Breast epithelium (tissue), 4 donors: Measurements from ENCODE around the gene STOML1. TPM values are rescaled to one million over a fixed set of nuclear protein-coding genes. Genes with fewer than 3 reads are reported as not detected.

Experiments
- DNase-seq, 2 donors: peaks; one replicate each; pipeline ENCODE4 v3.0.0-alpha.2; 2019; ENCODE audit warnings: low spot score in 2 of 2
- H3K27ac ChIP-seq, 2 donors: fragments of 200-600 bp; sonication (generic) in 1 of 2; one replicate each; pipeline ENCODE4 v1.5.1; 2016 to 2019; ENCODE audit warnings: mild to moderate bottlenecking in 1 of 2
- H3K27me3 ChIP-seq, 2 donors: fragments of 200-600 bp; sonication (generic) in 1 of 2; one replicate each; pipeline versions ENCODE4 v1.5.1 to v1.6.0; 2017 to 2019; ENCODE audit warnings: control low read depth in 1 of 2, mild to moderate bottlenecking in 1 of 2
- H3K36me3 ChIP-seq: fragments of 200-600 bp; one replicate; pipeline ENCODE4 v1.5.1; 2019
- H3K4me1 ChIP-seq, 2 donors: fragments of 200-600 bp; sonication (generic); one replicate each; pipeline ENCODE4 v1.5.1; 2016 to 2019; ENCODE audit warnings: control low read depth in 1 of 2
- H3K4me3 ChIP-seq, 3 donors: fragments of 200-600 bp; sonication (generic); 1 replicate in 2 of 3; 2 replicates in 1 of 3; pipeline ENCODE4 v1.5.1; 2016 to 2019; ENCODE audit warnings: mild to moderate bottlenecking in 3 of 3, moderate library complexity in 2 of 3
- H3K9me3 ChIP-seq, 2 donors: fragments of 200-600 bp; sonication (generic) in 1 of 2; one replicate each; pipeline ENCODE4 v1.5.1; 2016 to 2019; ENCODE audit warnings: control low read depth in 1 of 2
- POLR2A ChIP-seq: fragments of 450-650 bp; IDR thresholded peaks from one replicate; pipeline ENCODE4 v1.6.1; 2016; ENCODE audit warnings: antibody characterized with exemption, mild to moderate bottlenecking, moderate library complexity
- POLR2AphosphoS5 ChIP-seq, 3 donors: sonication (generic); formaldehyde crosslinking; IDR thresholded peaks; one replicate each; pipeline ENCODE4 v1.6.1; 2017; ENCODE audit warnings: antibody characterized with exemption in 3 of 3
- intact Hi-C: fragments of 100-400 bp; cut with DNase I; formaldehyde crosslinking; loops from one replicate; pipeline ENCODE4 v1.15.1; 2023; ENCODE audit warnings: low total_unique reads
- total RNA-seq, 3 donors: library from RNA; depleted of rRNA; stranded (reverse); fragments of >200 nt; gene quantifications; one replicate each; pipeline ENCODE4 v1.1.0, GENCODE V29; 2016
- TF ChIP-seq, protein P1 (sequence below), 3 donors: fragments of 450-650 bp; IDR thresholded peaks; one replicate each; pipeline ENCODE4 v1.5.1; 2016 to 2017; ENCODE audit warnings: antibody characterized with exemption in 3 of 3, mild to moderate bottlenecking in 3 of 3, moderate library complexity in 3 of 3

The STOML1 gene
- total RNA-seq, 3 donors from 2014 or later: 8.5 to 10.7 (median 9.7) TPM

DNA sequence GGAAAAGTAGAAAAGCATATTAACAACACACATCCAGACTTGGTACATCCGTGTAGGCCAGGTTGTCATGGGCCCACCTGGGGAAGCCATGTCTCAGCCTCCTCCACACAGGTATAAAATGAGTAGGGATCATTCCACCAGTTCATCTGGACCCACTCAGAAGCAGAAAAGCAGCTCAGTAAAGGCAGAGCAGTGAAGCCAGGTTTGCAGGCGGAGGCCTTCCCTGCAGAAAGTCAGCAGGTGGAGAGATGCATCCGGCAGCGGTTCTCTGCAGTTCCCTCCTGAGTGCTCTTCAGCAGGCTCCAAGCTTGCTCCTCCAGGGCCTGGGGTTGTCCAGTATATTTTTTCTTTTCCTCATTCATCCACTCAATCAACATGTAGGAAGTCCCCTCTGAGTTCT is 43.7 kb downstream of the STOML1 start:
- no peak for DNase-seq
- H3K27ac ChIP-seq: no peak overlapping the region

DNA sequence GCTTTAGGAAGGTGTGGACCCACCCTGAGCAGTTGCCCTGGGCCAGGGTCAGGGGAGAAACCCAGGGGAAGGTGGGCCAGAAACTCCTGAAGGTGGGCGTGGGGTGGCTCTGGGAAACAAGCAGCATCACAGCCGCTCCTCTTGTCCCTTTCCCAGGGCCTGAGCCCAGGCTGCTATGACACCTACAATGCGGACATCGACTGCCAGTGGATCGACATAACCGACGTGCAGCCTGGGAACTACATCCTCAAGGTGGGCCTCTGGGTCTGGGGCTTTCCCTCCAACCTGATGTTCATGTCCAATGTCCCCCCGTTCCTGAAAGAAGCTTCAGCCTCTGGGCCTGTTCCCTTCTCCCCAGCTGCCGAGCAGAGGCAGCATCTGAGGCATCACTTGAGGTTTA is 44.4 kb downstream of the STOML1 start:
- Histone ChIP-seq H3K4me1 (peaks cover 7 to 12% of the 10 kb centered on the region in 2 donors), H3K4me3 (no peak overlapping the region), H3K9me3 (no peaks in the 10 kb centered on the region), H3K27ac (no peak overlapping the region), H3K36me3 (no peaks in the 10 kb centered on the region), H3K27me3 (no peaks in the 10 kb centered on the region)
- TF ChIP-seq, protein P1, sequence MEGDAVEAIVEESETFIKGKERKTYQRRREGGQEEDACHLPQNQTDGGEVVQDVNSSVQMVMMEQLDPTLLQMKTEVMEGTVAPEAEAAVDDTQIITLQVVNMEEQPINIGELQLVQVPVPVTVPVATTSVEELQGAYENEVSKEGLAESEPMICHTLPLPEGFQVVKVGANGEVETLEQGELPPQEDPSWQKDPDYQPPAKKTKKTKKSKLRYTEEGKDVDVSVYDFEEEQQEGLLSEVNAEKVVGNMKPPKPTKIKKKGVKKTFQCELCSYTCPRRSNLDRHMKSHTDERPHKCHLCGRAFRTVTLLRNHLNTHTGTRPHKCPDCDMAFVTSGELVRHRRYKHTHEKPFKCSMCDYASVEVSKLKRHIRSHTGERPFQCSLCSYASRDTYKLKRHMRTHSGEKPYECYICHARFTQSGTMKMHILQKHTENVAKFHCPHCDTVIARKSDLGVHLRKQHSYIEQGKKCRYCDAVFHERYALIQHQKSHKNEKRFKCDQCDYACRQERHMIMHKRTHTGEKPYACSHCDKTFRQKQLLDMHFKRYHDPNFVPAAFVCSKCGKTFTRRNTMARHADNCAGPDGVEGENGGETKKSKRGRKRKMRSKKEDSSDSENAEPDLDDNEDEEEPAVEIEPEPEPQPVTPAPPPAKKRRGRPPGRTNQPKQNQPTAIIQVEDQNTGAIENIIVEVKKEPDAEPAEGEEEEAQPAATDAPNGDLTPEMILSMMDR (IDR thresholded peaks at IDR 0.05): no peak
- TF ChIP-seq POLR2A (no peak), POLR2AphosphoS5 (IDR thresholded peaks at IDR 0.05) (no peak)
- intact Hi-C loops: no loop called here
- no peak for DNase-seq

More for the DNA sequence above, 43.7 kb downstream of the STOML1 start:
- no peak overlapping the region for H3K4me3 ChIP-seq
- H3K27me3 ChIP-seq: no peaks in the 10 kb centered on the region
- no peak for TF ChIP-seq POLR2A
- TF ChIP-seq, protein P1 (IDR thresholded peaks at IDR 0.05): no peak
- H3K36me3 ChIP-seq: no peaks in the 10 kb centered on the region
- H3K9me3 ChIP-seq: no peaks in the 10 kb centered on the region
- intact Hi-C loops: no loop called here
- peaks cover 7 to 12% of the 10 kb centered on the region in 2 donors for H3K4me1 ChIP-seq

DNA sequence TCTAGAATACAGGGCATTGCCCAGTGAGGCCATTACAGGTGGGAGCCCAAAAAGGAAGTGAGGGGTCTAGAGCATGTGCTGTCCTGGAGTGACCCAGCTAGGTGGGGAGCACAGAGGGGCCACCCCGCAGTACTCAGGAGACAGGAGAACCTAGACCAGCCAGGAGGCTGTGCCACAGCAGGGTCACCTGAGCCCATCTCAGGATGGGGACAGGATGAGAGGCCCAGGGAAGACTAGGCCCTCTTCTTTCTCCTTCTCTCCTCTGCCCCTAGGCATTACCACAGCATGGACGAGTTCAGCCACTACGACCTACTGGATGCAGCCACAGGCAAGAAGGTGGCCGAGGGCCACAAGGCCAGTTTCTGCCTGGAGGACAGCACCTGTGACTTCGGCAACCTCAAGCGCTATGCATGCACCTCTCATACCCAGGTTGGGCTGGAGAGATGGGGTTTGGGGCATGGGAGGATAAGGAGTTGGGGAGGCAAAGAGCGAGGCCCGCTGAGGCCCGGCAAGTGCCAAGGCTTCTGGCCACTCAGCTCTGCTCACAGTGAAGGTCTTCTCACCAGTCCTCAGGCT is 45.2 kb downstream of the STOML1 start:
- Histone ChIP-seq H3K27ac (no peak overlapping the region), H3K9me3 (no peaks in the 10 kb centered on the region), H3K4me1 (peaks cover 5 to 6% of the 10 kb centered on the region in 2 donors), H3K36me3 (no peaks in the 10 kb centered on the region), H3K4me3 (no peak overlapping the region), H3K27me3 (no peaks in the 10 kb centered on the region)
- TF ChIP-seq POLR2A (no peak), POLR2AphosphoS5 (IDR thresholded peaks at IDR 0.05) (no peak)
- TF ChIP-seq, protein P1 (IDR thresholded peaks at IDR 0.05): no peak
- DNase-seq: no peak
- intact Hi-C loops: no loop called here

DNA sequence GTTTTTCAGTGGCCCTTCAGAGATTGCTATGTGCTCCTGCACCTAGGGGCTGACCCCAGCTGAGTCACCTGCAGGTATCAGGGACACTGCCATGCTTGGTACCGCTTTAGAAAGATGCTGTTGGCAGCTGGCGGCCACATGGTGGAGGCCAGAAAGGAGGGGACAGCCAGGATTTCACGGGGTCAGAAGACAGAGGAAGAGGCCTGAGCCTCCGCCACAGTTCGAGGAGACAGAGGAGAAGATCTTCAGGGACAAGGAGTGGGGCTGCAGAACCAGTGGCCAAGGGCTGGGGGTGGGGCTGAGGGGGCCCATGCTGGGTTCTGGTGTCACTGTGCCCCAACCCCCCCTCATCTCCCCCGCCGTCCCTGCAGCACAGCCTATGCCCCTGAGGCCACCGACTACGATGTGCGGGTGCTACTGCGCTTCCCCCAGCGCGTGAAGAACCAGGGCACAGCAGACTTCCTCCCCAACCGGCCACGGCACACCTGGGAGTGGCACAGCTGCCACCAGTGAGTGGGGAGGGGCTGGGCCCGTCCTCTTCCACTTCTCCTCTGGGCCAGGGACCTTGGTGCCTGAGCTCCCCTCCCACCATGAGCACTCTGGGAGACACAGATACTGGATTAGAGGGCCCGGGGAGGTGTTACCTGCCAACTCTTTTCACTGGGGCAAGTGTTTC is 45.9 kb downstream of the STOML1 start:
- no peak overlapping the region for H3K27ac ChIP-seq
- intact Hi-C loops: no loop called here
- DNase-seq: no peak

DNA sequence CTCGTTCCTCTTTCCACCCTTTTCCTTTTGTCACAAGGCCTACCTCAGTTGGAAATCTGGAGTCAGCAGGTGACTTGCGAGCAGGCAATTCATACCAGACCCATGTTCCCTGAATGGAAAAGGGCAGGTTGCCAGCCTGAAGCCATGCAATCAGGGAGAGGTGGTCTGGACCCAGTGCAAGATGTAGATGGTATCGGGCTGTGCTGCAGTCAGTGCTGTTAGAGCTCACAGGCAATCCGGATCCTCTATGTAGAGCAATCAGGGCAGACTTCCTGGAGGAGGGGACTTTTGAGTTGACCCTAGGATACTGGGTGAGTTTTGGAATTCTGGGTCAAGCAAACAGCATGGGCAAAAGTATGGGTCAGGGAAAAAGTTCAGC is 47.0 kb downstream of the STOML1 start:
- DNase-seq: no peak
- H3K36me3 ChIP-seq: no peaks in the 10 kb centered on the region
- no peaks in the 10 kb centered on the region for H3K27me3 ChIP-seq
- intact Hi-C loops: no loop called here
- no peaks in the 10 kb centered on the region for H3K4me1 ChIP-seq
- H3K4me3 ChIP-seq: no peak overlapping the region
- no peaks in the 10 kb centered on the region for H3K9me3 ChIP-seq
- TF ChIP-seq, protein P1 (IDR thresholded peaks at IDR 0.05): no peak
- TF ChIP-seq POLR2A: no peak
- no peak for TF ChIP-seq POLR2AphosphoS5 (IDR thresholded peaks at IDR 0.05)
- peak overlapping the region in 1 of 2 donors; percentile 8 for H3K27ac ChIP-seq

More for the DNA sequence above, 45.9 kb downstream of the STOML1 start:
- no peak for TF ChIP-seq POLR2A
- no peak for TF ChIP-seq POLR2AphosphoS5 (IDR thresholded peaks at IDR 0.05)
- TF ChIP-seq, protein P1 (IDR thresholded peaks at IDR 0.05): no peak
- H3K4me1 ChIP-seq: no peaks in the 10 kb centered on the region
- no peaks in the 10 kb centered on the region for H3K36me3 ChIP-seq
- H3K4me3 ChIP-seq: no peak overlapping the region
- no peaks in the 10 kb centered on the region for H3K9me3 ChIP-seq
- H3K27me3 ChIP-seq: no peaks in the 10 kb centered on the region
